ENCODE results near the gene HSD17B8.

HSD17B8 gene

GRCh38 chr6:33247977-33248642, 43.7 kb downstream of the HSD17B8 start:
- H3K4me3 ChIP-seq (ENCODE audit: low read length): peak overlapping the region; percentile 63
- TF ChIP-seq ZNF274 (IDR thresholded peaks at IDR 0.05; ENCODE audit: low read depth, low read length): no peak

- TF ChIP-seq ZNF274 (IDR thresholded peaks at IDR 0.05; ENCODE audit: low read depth, low read length): no peak
- H3K4me3 ChIP-seq (ENCODE audit: low read length): peak overlapping the region; percentile 63
Measured at GRCh38 chr6:33248643-33248931, 44.1 kb downstream of the HSD17B8 start.

GRCh38 chr6:33248932-33249731, 44.7 kb downstream of the HSD17B8 start:
- no peak for TF ChIP-seq ZNF274 (IDR thresholded peaks at IDR 0.05; ENCODE audit: low read depth, low read length)

GRCh38 chr6:33249732-33250630, 45.5 kb downstream of the HSD17B8 start:
- peak overlapping the region; percentile 81 for H3K4me3 ChIP-seq (ENCODE audit: low read length)
- no peak for TF ChIP-seq ZNF274 (IDR thresholded peaks at IDR 0.05; ENCODE audit: low read depth, low read length)

More at GRCh38 chr6:33248932-33249731, 44.7 kb downstream of the HSD17B8 start:
- H3K4me3 ChIP-seq (ENCODE audit: low read length): peak overlapping the region; percentile 81

- no peak overlapping the region; the same call in 1 of the 2 replicates for H3K4me3 ChIP-seq (ENCODE audit: low read length)
- TF ChIP-seq ZNF274 (IDR thresholded peaks at IDR 0.05; ENCODE audit: low read depth, low read length): no peak
Measured at GRCh38 chr6:33250731-33251130, 46.3 kb downstream of the HSD17B8 start.

- no peak for TF ChIP-seq ZNF274 (IDR thresholded peaks at IDR 0.05; ENCODE audit: low read depth, low read length)
- H3K4me3 ChIP-seq (ENCODE audit: low read length): no peak overlapping the region
Measured at GRCh38 chr6:33251395-33252012, 47.0 kb downstream of the HSD17B8 start.

GRCh38 chr6:33252759-33253158, 48.3 kb downstream of the HSD17B8 start:
- no peak for TF ChIP-seq ZNF274 (IDR thresholded peaks at IDR 0.05; ENCODE audit: low read depth, low read length)
- H3K4me3 ChIP-seq (ENCODE audit: low read length): no peak overlapping the region

GRCh38 chr6:33254591-33254990, 50.1 kb downstream of the HSD17B8 start:
- TF ChIP-seq ZNF274 (IDR thresholded peaks at IDR 0.05; ENCODE audit: low read depth, low read length): no peak
- no peak overlapping the region for H3K4me3 ChIP-seq (ENCODE audit: low read length)
